ENCODE results near the gene NDUFB3. TPM values are rescaled to one million over a fixed set of nuclear protein-coding genes. Genes with fewer than 3 reads are reported as not detected.

Gene NDUFB3
- total and polyA plus RNA-seq, 10 of the 15 experiments (the other 5 are each of a cell fraction or from before 2014, with no cell fraction given) = 115 to 1,059 (median 187) TPM

- peak; percentile 96 for TF ChIP-seq SKIL (IDR thresholded peaks at IDR 0.05; ENCODE audit: low read depth, poor library complexity, severe bottlenecking)
- no peak for TF ChIP-seq NFYA (IDR thresholded peaks at IDR 0.05; ENCODE audit: borderline replicate concordance, low read depth, low read length)
- peak; percentile 58 for TF ChIP-seq SIX5 (IDR thresholded peaks at IDR 0.05; ENCODE audit: low read depth, low read length, severe bottlenecking)
- no peak for TF ChIP-seq NRF1 (conservative IDR thresholded peaks at IDR 0.05; ENCODE audit: low read depth, low read length)
- TF ChIP-seq RFX5 (IDR thresholded peaks at IDR 0.05; ENCODE audit: low read depth, low read length) = peak; percentile 43; the same call in 1 of the 2 replicates
- TF ChIP-seq IKZF1 (conservative IDR thresholded peaks at IDR 0.05) = peak; percentile 96
- peak; percentile 83 for TF ChIP-seq ELK1 (IDR thresholded peaks at IDR 0.05; ENCODE audit: low read depth, low read length)
- TF ChIP-seq, protein P1, sequence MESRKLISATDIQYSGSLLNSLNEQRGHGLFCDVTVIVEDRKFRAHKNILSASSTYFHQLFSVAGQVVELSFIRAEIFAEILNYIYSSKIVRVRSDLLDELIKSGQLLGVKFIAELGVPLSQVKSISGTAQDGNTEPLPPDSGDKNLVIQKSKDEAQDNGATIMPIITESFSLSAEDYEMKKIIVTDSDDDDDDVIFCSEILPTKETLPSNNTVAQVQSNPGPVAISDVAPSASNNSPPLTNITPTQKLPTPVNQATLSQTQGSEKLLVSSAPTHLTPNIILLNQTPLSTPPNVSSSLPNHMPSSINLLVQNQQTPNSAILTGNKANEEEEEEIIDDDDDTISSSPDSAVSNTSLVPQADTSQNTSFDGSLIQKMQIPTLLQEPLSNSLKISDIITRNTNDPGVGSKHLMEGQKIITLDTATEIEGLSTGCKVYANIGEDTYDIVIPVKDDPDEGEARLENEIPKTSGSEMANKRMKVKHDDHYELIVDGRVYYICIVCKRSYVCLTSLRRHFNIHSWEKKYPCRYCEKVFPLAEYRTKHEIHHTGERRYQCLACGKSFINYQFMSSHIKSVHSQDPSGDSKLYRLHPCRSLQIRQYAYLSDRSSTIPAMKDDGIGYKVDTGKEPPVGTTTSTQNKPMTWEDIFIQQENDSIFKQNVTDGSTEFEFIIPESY (IDR thresholded peaks at IDR 0.05) = peak; percentile 50; the same call in 1 of the 2 replicates
- TF ChIP-seq CHD2 (IDR thresholded peaks at IDR 0.05; ENCODE audit: borderline replicate concordance, low read depth, low read length) = peak; percentile 87; the same call in 1 of the 2 replicates
- no peak for TF ChIP-seq CEBPB (IDR thresholded peaks at IDR 0.05; ENCODE audit: borderline replicate concordance in 1 of 2, low read depth in 2 of 2, low read length in 2 of 2)
- no peak for TF ChIP-seq EED (IDR thresholded peaks at IDR 0.05; ENCODE audit: low read depth)
- TF ChIP-seq ZNF592 (IDR thresholded peaks at IDR 0.05) = no peak
- TF ChIP-seq SPI1 (IDR thresholded peaks at IDR 0.05; ENCODE audit: borderline replicate concordance, insufficient read depth, low read depth, low read length) = no peak
- 0 out of 3 replicates have a peak, but pooled peaks have one; percentile 58 for TF ChIP-seq POU2F2 (IDR thresholded peaks at IDR 0.05; ENCODE audit: borderline replicate concordance, low read depth, low read length)
- no peak for TF ChIP-seq ZNF622 (IDR thresholded peaks at IDR 0.05)
- TF ChIP-seq SMAD5 (IDR thresholded peaks at IDR 0.05; ENCODE audit: low read depth) = peak; percentile 72; the same call in 1 of the 2 replicates
- TF ChIP-seq HCFC1 (IDR thresholded peaks at IDR 0.05; ENCODE audit: low read length) = peak; percentile 83
- TF ChIP-seq ATF2 (IDR thresholded peaks at IDR 0.05; ENCODE audit: low read length) = 0 out of 2 replicates have a peak, but pooled peaks have one; percentile 35
- TF ChIP-seq SP1 (IDR thresholded peaks at IDR 0.05; ENCODE audit: low read depth, low read length) = peak; percentile 96
Observed at GRCh38 chr2:201071479-201072200, at the start of gene NDUFB3, which contains the start of gene HYCC2 (continued).
